Transverse colon (tissue), 4 donors: ENCODE results near the gene LINGO1. TPM values are rescaled to one million over a fixed set of nuclear protein-coding genes. Genes with fewer than 3 reads are reported as not detected.

Experiments
- DNase-seq: peaks from one replicate; pipeline ENCODE4 v3.0.0-alpha.2; 2019
- H3K27ac ChIP-seq, 4 donors: fragments of 200-600 bp; sonication (generic); 2 replicates each; pipeline ENCODE4 v1.5.1; 2016 to 2018; ENCODE audit warnings: inconsistent platforms in 4 of 4
- H3K27me3 ChIP-seq: fragments of 200-600 bp; sonication (generic); 2 replicates; pipeline ENCODE4 v1.5.1; 2017; ENCODE audit warnings: inconsistent platforms
- H3K36me3 ChIP-seq, 4 donors: fragments of 200-600 bp; sonication (generic); 2 replicates each; pipeline ENCODE4 v1.5.1; 2017 to 2019; ENCODE audit warnings: inconsistent platforms in 4 of 4
- H3K4me1 ChIP-seq, 4 donors: fragments of 200-600 bp; sonication (generic); 2 replicates each; pipeline ENCODE4 v1.5.1; 2017 to 2020; ENCODE audit warnings: inconsistent platforms in 4 of 4
- H3K4me3 ChIP-seq, 4 donors: fragments of 200-600 bp; sonication (generic); 1 replicate in 1 of 4; 2 replicates in 3 of 4; pipeline versions ENCODE4 v1.5.1 to v1.6.1; 2017 to 2019; ENCODE audit warnings: inconsistent platforms in 4 of 4
- H3K9me3 ChIP-seq, 2 donors: fragments of 200-600 bp; sonication (generic); 2 replicates each; pipeline ENCODE4 v1.5.1; 2017 to 2019; ENCODE audit warnings: inconsistent platforms in 2 of 2
- EP300 ChIP-seq: sonication (generic); formaldehyde crosslinking; IDR thresholded peaks from one replicate; pipeline ENCODE4 v1.6.1; 2017; ENCODE audit warnings: antibody characterized with exemption, low read depth
- POLR2A ChIP-seq: fragments of 450-650 bp; IDR thresholded peaks from one replicate; pipeline ENCODE4 v1.6.1; 2016; ENCODE audit warnings: antibody characterized with exemption, mild to moderate bottlenecking, moderate library complexity
- POLR2AphosphoS5 ChIP-seq, 3 donors: sonication (generic); formaldehyde crosslinking; IDR thresholded peaks; one replicate each; pipeline ENCODE4 v1.6.1; 2016; ENCODE audit warnings: antibody characterized with exemption in 3 of 3
- WGBS, 2 donors: methylation state at CpG; one replicate each; pipeline ENCODE4 v1.1.5; 2018; ENCODE audit warnings: low coverage in 1 of 2; 5-methylcytosine and 5-hydroxymethylcytosine counted together
- in situ Hi-C, 4 donors: fragments of 200-750 bp; cut with MboI; loops; one replicate each; pipeline versions ENCODE4 v1.15.0 to v1.15.1; 2017; ENCODE audit warnings: low sequenced_read_pairs in 3 of 4, low pct_ligation_motif_present in 1 of 4, low pct_unique_long_range_greater_than_20kb in 1 of 4
- intact Hi-C: fragments of 100-400 bp; cut with DNase I; formaldehyde crosslinking; loops from one replicate; pipeline ENCODE4 v1.15.1; 2023; ENCODE audit warnings: low total_unique reads
- total RNA-seq, 4 donors: library from RNA; depleted of rRNA; stranded (reverse); fragments of >200 nt; gene quantifications; one replicate each; pipeline ENCODE4 v1.1.0, GENCODE V29; 2016
- TF ChIP-seq, protein P1 (sequence below), 5 experiments: fragments of 200-600 bp in 3 of 5; fragments of 450-650 bp in 2 of 5; sonication (generic) in 3 of 5; IDR thresholded peaks; 1 replicate in 2 of 5; 2 replicates in 3 of 5; pipeline ENCODE4 v1.5.1; 2016 to 2017; ENCODE audit warnings: antibody characterized with exemption in 5 of 5, inconsistent platforms in 3 of 5, mild to moderate bottlenecking in 2 of 5, moderate library complexity in 1 of 5

Gene LINGO1
- total RNA-seq, 4 donors from 2014 or later: 0.27 to 0.95 TPM; not detected in 2

DNA sequence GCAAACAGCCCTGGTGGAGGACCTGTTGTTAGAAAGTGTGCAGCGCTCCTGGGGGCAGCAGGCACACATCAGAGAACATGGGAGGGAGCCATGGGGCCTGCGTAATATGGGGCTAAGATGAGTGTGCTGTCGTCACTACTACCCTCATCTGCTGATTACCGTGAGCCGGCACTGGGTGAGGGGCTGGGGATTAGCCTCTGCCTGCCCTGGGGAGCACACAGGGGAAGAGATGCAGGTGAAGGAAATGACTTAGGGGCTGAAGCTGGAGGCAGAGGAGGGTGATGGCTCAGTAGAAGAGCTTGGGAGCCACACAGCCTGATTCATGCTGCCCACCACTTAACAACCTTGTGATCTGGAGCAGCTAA, 33.6 kb upstream of the LINGO1 start:
- WGBS, 2 donors: 89% methylated on average over 5 of the region's 5 CpGs; no CpG with 5 or more reads in 1 of the 2 donors

DNA sequence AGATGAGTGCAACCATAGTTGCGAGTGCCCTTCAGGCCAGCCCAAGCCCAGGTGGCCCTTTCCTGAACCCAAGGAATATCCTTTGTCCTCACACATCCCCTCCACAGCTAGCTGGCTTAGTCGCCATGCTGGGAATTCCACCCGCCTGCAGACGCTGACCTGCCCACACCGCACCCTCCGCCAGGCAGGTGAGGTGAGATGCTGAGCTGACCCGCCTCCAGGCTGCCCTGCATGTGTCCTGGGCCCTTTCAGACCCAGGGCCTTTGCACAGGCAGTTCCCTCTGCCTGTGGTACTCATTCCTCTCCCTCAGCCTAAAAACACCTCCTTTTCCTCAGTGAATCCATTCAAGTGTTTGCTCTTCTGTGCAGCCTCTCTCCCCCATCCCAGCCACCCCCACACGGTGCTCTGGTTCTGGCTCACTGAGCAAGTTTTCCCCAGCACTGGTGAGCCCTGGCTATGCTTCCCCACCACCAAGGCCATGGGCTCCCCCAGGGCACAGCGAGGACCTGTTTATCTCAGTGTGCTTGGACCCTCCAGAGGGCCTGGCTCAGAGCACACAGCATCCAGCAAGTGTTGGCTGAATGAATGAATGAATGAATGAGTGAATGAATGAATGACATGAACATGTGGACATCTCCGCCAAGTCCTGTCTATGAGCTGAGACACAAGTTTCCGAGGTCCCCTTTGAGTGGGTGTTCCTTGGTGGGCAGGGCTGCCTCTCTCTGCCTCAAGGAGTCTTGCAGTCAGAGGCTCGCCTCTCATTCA, 33.0 kb upstream of the LINGO1 start:
- no peak overlapping the region for H3K4me3 ChIP-seq
- TF ChIP-seq, protein P1, sequence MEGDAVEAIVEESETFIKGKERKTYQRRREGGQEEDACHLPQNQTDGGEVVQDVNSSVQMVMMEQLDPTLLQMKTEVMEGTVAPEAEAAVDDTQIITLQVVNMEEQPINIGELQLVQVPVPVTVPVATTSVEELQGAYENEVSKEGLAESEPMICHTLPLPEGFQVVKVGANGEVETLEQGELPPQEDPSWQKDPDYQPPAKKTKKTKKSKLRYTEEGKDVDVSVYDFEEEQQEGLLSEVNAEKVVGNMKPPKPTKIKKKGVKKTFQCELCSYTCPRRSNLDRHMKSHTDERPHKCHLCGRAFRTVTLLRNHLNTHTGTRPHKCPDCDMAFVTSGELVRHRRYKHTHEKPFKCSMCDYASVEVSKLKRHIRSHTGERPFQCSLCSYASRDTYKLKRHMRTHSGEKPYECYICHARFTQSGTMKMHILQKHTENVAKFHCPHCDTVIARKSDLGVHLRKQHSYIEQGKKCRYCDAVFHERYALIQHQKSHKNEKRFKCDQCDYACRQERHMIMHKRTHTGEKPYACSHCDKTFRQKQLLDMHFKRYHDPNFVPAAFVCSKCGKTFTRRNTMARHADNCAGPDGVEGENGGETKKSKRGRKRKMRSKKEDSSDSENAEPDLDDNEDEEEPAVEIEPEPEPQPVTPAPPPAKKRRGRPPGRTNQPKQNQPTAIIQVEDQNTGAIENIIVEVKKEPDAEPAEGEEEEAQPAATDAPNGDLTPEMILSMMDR (IDR thresholded peaks at IDR 0.05): no peak
- no peak for TF ChIP-seq POLR2A
- TF ChIP-seq POLR2AphosphoS5 (IDR thresholded peaks at IDR 0.05): no peak
- TF ChIP-seq EP300: no peak
- H3K9me3 ChIP-seq: no peaks in the 10 kb centered on the region
- H3K4me1 ChIP-seq: no peaks in the 10 kb centered on the region
- in situ Hi-C loops: no loop called here
- no peak for DNase-seq
- no peak overlapping the region for H3K27ac ChIP-seq
- 86% methylated on average over 12 of the region's 12 CpGs; no CpG with 5 or more reads in 1 of the 2 donors for WGBS, 2 donors
- intact Hi-C loops: no loop called here
- H3K27me3 ChIP-seq: peaks cover 14% of the 10 kb centered on the region
- H3K36me3 ChIP-seq: no peaks in the 10 kb centered on the region

More for the DNA sequence above, 33.6 kb upstream of the LINGO1 start:
- DNase-seq: no peak
- Histone ChIP-seq H3K4me3 (no peak overlapping the region), H3K9me3 (no peaks in the 10 kb centered on the region), H3K4me1 (no peaks in the 10 kb centered on the region), H3K36me3 (no peaks in the 10 kb centered on the region), H3K27me3 (peaks cover 18% of the 10 kb centered on the region), H3K27ac (no peak overlapping the region)
- in situ Hi-C loops: no loop called here
- intact Hi-C loops: no loop called here
- TF ChIP-seq POLR2AphosphoS5 (IDR thresholded peaks at IDR 0.05): no peak
- no peak for TF ChIP-seq EP300
- no peak for TF ChIP-seq POLR2A
- TF ChIP-seq, protein P1 (IDR thresholded peaks at IDR 0.05): no peak

DNA sequence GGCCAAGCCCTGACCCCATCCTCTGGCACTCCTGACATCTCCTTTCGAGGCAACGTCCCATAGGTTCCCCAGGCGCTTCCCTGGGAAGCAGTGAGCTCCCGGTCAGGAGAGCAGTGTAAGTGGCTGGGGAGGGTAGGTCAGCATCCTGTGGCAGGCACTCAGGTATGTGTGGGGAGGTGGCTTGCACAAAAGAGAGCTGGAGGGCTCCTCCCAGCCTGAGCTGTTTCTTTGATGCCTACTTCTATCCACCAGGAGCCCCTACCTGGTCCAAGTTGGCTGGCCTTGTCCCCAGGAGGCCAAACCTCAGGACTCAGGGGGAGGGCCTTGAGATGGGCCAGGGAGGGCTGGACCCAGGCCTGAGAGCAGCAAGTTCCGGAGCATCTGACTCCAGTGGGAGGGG, 31.7 kb upstream of the LINGO1 start:
- no peak for TF ChIP-seq EP300
- no peak for TF ChIP-seq POLR2A
- TF ChIP-seq, protein P1 (IDR thresholded peaks at IDR 0.05): no peak
- TF ChIP-seq POLR2AphosphoS5 (IDR thresholded peaks at IDR 0.05): no peak
- in situ Hi-C loops: no loop called here
- H3K4me1 ChIP-seq: peaks cover 0 to 10% (median 7%) of the 10 kb centered on the region in 4 donors
- H3K36me3 ChIP-seq: no peaks in the 10 kb centered on the region
- peaks cover 7% of the 10 kb centered on the region for H3K27me3 ChIP-seq
- H3K27ac ChIP-seq: no peak overlapping the region
- intact Hi-C loops: no loop called here
- no peaks in the 10 kb centered on the region for H3K9me3 ChIP-seq
- H3K4me3 ChIP-seq: no peak overlapping the region
- WGBS, 2 donors: 84% methylated on average over 5 of the region's 5 CpGs; no CpG with 5 or more reads in 1 of the 2 donors
- DNase-seq: no peak

DNA sequence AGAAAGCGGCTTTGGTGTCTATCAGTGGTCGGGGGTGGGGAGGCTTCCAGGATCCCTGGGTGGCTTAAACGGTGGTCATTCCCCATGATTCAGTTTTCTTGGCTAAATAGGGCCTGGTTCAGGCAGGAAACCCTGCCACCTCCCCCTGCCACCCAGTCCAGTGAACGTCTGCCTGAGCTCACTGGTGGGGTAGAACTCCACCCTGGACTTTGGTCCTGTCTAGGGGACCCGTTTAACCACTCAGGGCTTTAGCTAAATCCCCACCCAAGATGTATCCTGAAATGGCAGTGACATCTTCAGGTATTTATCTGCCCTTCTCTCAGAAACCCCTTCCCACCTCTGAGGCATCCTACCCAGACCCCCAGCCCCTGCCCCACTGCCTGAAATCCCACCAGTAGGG, 30.5 kb upstream of the LINGO1 start:
- no peak for DNase-seq
- in situ Hi-C loops: no loop called here
- peaks cover 0 to 18% (median 8%) of the 10 kb centered on the region in 4 donors for H3K4me1 ChIP-seq

More for the DNA sequence above, 30.5 kb upstream of the LINGO1 start:
- Histone ChIP-seq H3K27me3 (peaks cover 4% of the 10 kb centered on the region), H3K4me3 (no peak overlapping the region), H3K36me3 (no peaks in the 10 kb centered on the region), H3K27ac (no peak overlapping the region), H3K9me3 (no peaks in the 10 kb centered on the region)
- 42% methylated on average over 5 of the region's 5 CpGs; no CpG with 5 or more reads in 1 of the 2 donors for WGBS, 2 donors
- TF ChIP-seq POLR2A (no peak), EP300 (no peak), POLR2AphosphoS5 (IDR thresholded peaks at IDR 0.05) (no peak)
- TF ChIP-seq, protein P1 (IDR thresholded peaks at IDR 0.05): no peak
- intact Hi-C loops: no loop called here
